NCI-H187 treated with DMSO at 0.1 percent for 48 hours (cell line): ENCODE data around the gene TCF7.

Experiments used
- DNase-seq: peaks from one replicate; lab custom pipeline; 2025; lab: John Stamatoyannopoulos, UW

TCF7 gene

DNA sequence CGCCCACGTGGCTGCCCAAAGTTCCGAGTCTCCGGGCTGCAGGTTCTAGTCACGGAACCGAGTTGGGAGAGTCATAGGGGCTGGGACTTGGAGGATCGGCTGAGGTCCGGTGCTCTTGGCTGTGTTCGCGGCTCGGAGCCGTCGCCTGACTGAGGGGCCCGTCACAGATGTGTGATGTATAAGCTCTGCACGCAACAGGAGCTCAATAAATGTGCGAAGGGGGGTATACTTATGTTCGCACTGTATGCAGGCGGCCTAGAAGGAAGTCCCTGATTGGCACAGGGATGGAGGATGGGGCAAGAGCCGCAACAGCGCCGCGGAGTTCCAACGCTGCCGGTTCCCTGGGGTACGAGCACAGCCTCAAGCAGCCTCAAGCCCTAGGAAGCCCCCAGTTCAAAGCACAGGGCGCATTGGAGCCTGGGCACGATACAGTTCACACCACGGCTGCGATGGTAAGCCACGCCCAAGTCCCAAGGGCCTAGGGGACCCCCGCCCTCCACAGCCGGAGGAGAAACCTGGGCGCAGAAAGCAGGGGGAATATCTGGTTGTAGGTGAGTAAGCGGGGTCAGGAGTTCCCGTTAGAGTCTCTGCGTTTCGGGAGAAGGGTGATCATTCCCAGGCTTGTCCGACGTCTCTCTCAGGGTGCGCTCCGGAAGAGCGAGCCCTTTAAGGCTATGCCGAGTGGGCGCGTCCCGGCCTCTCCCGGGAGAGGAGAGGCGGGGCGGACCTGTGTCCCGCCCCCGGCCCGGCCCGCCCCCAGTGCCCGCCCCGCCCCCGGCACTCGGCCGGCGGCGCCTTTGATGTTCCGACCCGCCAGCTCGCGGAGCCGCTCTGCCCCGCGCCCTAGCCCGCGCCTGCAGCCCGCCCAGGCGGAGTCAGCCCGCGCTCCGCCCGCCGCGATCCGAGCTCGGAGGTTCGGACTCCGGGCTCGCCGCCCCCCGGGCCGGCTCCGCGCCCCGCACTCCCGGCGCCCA lies at the start of gene TCF7:
Gene TCF7, plus strand, starts transcription at position 780 of the 974 bp plus-strand sequence. CDS start 226 bp downstream, outside the sequence.
- DNase-seq = no peak

DNA sequence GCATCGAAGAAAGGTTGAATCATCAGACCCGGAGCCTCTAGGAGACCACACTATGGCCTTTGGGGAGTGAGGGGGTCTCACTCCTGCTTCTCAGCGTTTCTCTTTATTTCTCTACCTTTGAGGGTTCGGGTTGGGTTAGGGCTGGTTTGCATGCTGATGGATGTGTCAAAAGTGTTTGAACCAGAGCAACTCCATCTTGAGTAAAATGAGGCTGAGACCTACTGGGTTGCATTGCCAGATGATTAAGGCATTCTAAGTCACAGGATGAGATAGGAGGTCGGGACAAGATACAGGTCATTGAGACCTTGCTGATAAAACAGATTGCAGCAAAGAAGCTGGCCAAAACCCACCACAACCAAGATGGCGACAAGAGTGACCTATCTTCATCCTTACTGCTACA lies 44.9 kb upstream of the TCF7 start:
- no peak for DNase-seq

GRCh38 chr5:134070725-134071613 lies 43.5 kb upstream of the TCF7 start:
- no peak for DNase-seq

GRCh38 chr5:134071614-134072207 lies 42.8 kb upstream of the TCF7 start:
- DNase-seq = no peak

- DNase-seq = no peak
Measured at GRCh38 chr5:134072471-134073210, 41.8 kb upstream of the TCF7 start.

GRCh38 chr5:134073404-134073803 lies 41.1 kb upstream of the TCF7 start:
- no peak for DNase-seq

DNA sequence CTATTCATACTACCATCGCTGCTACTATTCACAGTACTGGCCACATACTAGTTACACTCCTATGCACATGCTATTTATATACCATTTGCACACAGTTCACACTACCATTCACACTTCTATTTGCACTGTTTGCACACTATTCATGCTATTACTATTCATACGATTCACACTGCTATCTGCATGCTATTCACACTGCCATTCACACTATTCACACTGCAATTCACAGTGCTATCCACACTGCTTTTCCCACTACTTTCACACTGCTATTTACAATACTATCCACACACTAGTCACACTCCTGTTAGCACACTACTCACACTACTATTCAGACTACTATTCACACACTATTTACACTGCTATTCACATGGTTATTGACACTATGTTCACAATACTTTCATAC lies 39.4 kb upstream of the TCF7 start:
- no peak for DNase-seq

DNA sequence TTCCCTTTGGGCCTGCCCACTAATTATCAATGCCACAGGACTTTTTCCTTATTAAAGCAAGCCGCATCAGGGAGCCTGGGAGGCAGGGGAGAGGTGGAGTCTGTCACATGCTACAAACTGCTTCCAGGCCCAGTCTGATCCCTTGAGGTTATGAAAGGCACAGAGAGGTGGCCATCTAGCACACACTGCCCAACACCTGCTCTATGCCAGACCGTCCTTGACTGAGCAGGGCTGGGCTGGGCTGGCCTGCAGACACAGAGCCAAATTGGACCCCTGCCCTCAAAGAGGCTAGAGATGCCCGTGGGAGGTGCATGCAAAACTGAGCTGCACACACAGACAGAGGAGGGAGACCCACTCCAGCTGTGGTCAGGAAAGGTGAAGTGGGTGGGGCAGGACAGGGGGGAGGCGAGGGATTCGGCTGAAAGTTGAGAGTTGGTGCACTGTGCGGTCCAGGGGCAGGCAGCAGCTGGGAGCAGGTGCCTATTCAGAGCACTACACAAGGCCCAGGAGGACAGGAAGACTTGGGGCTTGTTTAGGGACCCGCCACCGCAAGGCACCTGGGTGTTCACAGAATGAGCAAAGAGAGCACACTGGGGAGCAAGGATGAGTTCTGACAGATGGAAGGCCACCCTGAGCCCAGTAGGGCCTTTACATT lies 36.4 kb upstream of the TCF7 start:
- no peak for DNase-seq

DNA sequence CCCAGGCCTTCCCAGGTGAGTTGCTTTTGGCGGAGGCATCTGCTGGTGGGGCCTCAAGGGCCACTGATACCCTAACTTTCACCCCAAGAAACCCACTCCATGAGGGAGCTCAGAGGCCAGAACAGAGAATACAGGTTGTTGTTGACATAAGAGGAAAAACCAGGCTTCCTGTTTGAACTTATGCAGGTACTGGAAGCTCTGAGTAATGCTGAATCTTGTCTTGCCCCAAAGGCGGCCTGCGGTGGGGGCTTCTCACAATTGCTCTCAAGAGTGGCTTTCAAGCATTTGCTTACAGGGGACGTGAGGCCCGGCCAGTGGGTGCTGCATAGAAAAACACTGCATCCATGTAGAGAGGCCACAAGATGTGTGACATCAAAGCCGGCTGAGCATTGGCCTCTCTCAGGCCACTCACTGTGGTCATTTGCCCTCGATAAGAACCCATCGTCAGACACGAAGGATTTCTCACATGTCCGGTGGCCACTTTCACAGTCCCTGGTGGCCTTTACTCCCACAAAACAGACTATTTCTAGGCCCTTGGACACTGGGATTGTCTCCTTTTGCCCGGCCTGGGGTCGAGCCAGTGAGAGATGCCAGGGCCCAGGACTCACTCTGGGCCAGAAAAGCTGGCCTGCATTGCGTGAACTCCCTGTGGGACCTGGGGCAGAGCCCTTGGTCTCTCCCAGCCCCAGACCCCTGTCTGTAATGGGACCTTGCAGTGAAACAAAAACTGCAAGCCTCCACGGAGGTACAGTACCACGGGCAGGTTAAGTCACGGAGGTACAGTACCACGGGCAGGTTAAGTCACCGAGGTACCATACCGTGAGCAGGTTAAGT lies 34.5 kb upstream of the TCF7 start:
- DNase-seq = no peak

DNA sequence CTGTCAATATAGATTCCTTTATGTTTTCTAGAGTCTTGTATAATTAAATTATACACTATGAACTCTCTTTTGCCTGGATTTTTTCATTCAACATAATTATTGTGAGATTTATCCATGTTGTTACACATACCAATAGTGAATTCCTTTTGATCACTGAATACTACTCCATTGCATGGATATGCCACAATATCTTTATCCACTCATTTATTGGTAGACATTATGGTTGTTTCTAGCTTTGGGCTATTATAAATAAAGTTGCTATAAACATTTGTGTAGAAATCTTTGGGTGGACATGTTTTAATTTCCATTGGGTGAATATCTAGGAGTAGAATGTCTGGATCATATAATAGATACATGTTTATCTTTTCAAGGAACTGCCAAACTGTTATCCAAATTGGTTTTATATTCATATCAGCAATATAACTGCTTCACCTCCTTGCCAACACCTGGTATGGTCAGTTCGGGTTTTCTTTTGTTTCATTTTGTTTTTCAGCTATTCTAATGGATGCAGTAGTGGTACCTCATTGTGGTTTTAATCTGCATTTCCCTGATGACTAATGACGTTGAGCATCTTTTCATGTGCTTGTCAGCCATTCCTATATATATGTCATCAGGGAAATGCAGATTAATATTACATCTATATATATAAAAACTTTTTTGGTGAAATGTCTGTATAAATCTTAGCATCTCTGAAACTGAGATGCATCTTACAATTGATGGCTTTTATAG lies 32.1 kb upstream of the TCF7 start:
- no peak for DNase-seq

GRCh38 chr5:134083517-134083916 lies 31.0 kb upstream of the TCF7 start:
- no peak for DNase-seq

DNA sequence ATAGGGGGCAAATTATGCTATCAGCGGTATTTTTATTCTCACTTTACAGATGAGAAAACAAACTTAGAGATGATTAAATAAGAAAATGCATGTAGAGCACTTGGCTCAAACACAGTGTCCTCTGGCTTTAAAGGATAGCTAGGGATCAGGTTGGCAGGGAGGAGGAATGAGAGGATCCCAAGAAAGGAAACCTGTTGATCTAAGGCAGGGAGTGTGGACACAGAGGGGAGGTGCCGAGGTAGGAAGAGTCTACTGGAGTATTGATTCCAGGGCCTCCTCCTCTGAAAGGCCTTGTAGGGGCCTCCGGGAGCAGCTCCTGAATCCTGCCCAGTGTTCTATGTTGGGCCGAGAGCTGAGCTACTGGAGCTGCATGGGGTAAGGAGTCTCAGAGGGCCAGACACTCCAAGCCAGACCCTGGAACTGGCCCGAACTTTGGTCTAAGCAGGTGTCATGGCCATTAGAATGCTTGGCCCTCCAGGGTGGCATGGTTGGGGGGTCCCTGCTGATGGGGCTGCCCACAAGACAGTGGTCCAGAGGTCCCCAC lies 30.4 kb upstream of the TCF7 start:
- DNase-seq = no peak

GRCh38 chr5:134084570-134084969 lies 29.9 kb upstream of the TCF7 start:
- DNase-seq = no peak

GRCh38 chr5:134085411-134085810 lies 29.1 kb upstream of the TCF7 start:
- no peak for DNase-seq

DNA sequence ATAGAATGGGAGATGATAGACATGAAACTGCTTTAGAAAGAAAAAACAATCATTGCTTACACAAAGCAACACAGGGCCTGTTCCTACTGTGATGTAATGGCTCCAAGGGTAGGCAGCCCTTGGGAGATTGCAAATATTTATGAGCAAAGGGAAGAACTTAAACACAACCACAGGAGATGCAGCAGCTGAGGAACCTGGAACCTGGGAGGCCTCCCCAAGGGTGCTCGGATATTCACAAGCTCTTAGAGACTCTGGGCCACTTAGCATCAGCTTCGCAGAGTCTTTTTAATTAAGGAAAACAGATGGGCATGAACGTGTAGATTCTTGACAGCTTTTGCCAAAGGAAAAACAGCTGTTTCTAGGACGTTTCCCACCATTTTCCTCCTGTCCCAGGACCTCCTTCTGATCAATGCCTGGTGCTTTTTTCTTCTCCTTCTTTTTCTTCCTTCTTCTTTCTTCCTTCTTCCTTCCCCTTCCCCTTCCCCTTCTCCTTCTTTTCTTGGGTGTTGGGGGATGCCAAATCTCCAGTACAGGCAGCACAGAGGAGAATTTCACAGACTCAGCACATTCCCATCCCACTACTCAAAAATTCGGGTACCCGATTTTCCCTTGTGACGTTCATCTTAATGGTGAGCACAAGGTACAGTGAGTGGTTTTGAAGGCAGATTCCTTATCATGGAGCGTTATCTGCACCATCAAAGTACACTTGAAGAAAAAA lies 28.1 kb upstream of the TCF7 start:
- no peak for DNase-seq

DNA sequence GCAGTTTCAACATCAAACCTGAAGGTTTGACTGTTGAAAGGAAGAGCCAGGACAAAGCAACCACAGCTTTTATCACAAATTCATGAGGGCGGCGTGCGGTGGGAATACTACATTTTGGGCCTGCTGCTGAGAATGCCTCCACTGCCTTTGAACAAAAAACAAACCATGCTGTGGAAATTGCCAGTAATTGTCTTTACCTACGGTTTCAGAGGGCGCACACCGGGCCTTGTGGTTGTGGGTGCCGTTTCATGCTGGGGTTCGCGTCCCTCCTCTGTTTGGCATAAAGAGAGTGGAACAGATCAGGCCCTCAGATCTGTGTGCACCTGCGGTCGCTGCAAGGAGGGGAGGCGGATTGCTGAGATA lies 27.6 kb upstream of the TCF7 start:
- DNase-seq = no peak

DNA sequence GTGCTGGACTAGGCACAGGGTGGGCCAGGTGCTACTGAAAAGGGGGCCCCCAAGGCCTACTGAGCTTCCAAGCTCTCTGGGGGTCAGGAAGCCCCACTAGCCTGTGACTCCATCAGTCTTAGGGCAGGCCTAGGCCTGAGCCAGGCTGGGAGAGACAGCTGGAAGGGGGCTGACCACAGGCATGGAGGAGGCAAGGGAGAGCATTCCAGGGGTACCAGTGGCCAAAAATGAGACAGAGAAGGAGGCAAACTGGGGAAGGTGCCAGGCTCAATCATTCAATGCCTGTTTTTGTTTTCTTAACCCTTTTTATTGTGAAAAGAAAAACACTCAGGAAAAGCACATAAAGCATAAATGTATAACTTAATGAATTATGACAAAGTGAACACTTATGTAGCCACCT lies 26.2 kb upstream of the TCF7 start:
- DNase-seq = no peak

GRCh38 chr5:134088994-134089560 lies 25.4 kb upstream of the TCF7 start:
- DNase-seq = no peak
